SU-DHL-6 (cell line): ENCODE data around the gene PSMB9.

Experiments
- H2AFZ ChIP-seq: fragments of 200-600 bp; sonication (generic); 2 replicates; pipeline ENCODE4 v1.6.1; 2014; ENCODE audit warnings: low read depth, mild to moderate bottlenecking, moderate library complexity, mixed read lengths, antibody characterized with exemption, low read length; ENCODE audit not compliant: severe bottlenecking
- H3F3A ChIP-seq: fragments of 200-600 bp; shearing (Covaris generic); 2 replicates; pipeline ENCODE4 v1.6.0; 2016; ENCODE audit warnings: antibody characterized with exemption, mild to moderate bottlenecking; ENCODE audit not compliant: insufficient read depth
- H3K27ac ChIP-seq: fragments of 200-600 bp; sonication (generic); 2 replicates; pipeline ENCODE4 v1.5.1; 2016; ENCODE audit warnings: low read depth, mild to moderate bottlenecking, low read length, moderate library complexity, mixed read lengths
- H3K27me3 ChIP-seq: fragments of 200-600 bp; sonication (generic), shearing (Covaris generic); 2 replicates; pipeline ENCODE4 v1.6.0; 2014; ENCODE audit warnings: mild to moderate bottlenecking, low read length
- H3K36me3 ChIP-seq: fragments of 200-600 bp; sonication (generic); 2 replicates; pipeline ENCODE4 v1.6.1; 2014; ENCODE audit warnings: mild to moderate bottlenecking, low read length, mixed read lengths
- H3K4me2 ChIP-seq: fragments of 300-600, 200-600 bp; shearing (Covaris generic), sonication (generic); 2 replicates; pipeline ENCODE4 v1.6.0; 2014; ENCODE audit warnings: low read length, low read depth, mild to moderate bottlenecking; ENCODE audit not compliant: poor library complexity, severe bottlenecking
- H3K4me3 ChIP-seq: fragments of 200-600 bp; sonication (generic); 2 replicates; pipeline ENCODE4 v1.5.1; 2014; ENCODE audit warnings: antibody characterized with exemption, low read length, mild to moderate bottlenecking, mixed read lengths; ENCODE audit not compliant: insufficient read depth, poor library complexity, severe bottlenecking
- H3K79me2 ChIP-seq: fragments of 200-600 bp; sonication (generic); 2 replicates; pipeline ENCODE4 v1.6.1; 2014; ENCODE audit warnings: mild to moderate bottlenecking, low read length, moderate library complexity; ENCODE audit not compliant: insufficient read depth
- H3K9ac ChIP-seq: fragments of 200-600 bp; sonication (generic); 2 replicates; pipeline ENCODE4 v1.7.0; 2014; ENCODE audit warnings: mild to moderate bottlenecking, low read length
- H3K9me2 ChIP-seq: fragments of 200-600 bp; sonication (generic); replicated peaks from 2 replicates; pipeline ENCODE4 v1.6.1; 2014; ENCODE audit warnings: low read length; ENCODE audit not compliant: insufficient read depth
- H3K9me3 ChIP-seq: fragments of 200-600 bp; sonication (generic); 2 replicates; pipeline ENCODE4 v1.6.1; 2014; ENCODE audit warnings: low read length, mixed read lengths; ENCODE audit not compliant: insufficient read depth
- H4K20me1 ChIP-seq: fragments of 200-600 bp; sonication (generic); 2 replicates; pipeline ENCODE4 v1.6.1; 2014; ENCODE audit warnings: low read depth, mild to moderate bottlenecking, antibody characterized with exemption, low read length, moderate library complexity, mixed read lengths
- CTCF ChIP-seq: fragments of 200-600 bp; sonication (generic); IDR thresholded peaks from one replicate; pipeline ENCODE4 v1.5.1; 2017; ENCODE audit warnings: antibody characterized with exemption, mild to moderate bottlenecking, low read length, moderate library complexity; ENCODE audit not compliant: insufficient read depth, poor library complexity, severe bottlenecking
- EZH2phosphoT487 ChIP-seq: fragments of 200-600 bp; sonication (generic), shearing (Covaris generic); conservative IDR thresholded peaks from 2 replicates; pipeline ENCODE4 v1.6.1; 2018; ENCODE audit warnings: mild to moderate bottlenecking, antibody characterized with exemption, low read length, moderate library complexity, mixed read lengths

PSMB9 gene

DNA sequence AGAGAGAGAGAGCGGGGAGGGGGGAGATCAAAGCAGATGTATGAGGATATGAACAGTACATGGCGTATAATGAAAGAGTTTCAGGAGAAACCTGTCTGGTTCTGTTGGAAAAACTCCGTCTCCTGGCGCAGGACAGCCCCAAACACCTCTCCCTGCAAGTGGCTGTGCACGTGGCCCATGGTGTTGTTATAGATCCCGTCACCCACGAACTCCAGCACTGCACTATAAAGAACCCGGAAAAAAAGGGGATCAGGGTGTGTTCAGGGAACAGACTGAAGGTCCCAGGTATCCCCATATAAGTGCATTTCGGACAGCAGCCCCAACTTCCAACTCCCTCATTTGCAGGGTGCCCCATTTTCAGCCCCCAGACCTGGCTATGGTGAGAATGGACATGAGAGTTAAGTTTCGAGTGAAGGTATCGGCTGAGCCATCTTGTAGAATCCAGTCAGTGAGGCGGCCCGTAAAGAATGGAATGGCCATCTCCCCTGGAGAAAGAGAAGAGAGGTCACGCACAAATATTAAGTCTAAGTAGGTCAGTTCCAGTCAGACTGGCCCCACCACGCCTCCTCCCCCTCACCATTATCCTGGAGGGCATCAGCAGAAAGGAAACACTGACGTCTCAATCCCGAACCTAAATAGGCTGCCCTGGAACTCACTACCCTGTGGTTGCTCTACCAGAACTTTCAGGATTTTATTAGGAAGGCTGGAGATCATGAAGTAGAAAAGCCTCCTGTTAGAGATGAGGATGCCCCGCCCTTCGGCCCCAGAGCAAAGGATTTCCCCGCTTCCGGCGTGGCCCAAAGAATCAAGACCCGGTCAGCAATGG is 1.8 kb upstream of the PSMB9 start:
- Histone ChIP-seq H3K27ac (no peak overlapping the region), H3K4me3 (no peak overlapping the region), H4K20me1 (no peaks in the 10 kb centered on the region), H3F3A (peaks cover 5% of the 10 kb centered on the region; the same call in 1 of the 2 replicates), H2AFZ (no peak overlapping the region), H3K9me2 (no peaks in the 10 kb centered on the region), H3K4me2 (peak overlapping the region; percentile 80), H3K36me3 (no peaks in the 10 kb centered on the region), H3K9me3 (no peaks in the 10 kb centered on the region), H3K79me2 (no peaks in the 10 kb centered on the region), H3K9ac (peak overlapping the region; percentile 66; the same call in 1 of the 2 replicates), H3K27me3 (no peaks in the 10 kb centered on the region)
- TF ChIP-seq CTCF, result no peak
- TF ChIP-seq EZH2phosphoT487, result no peak

- Histone ChIP-seq H3K27ac (peak overlapping the region; percentile 10), H3K27me3 (no peaks in the 10 kb centered on the region), H3K36me3 (no peaks in the 10 kb centered on the region), H3K9me2 (no peaks in the 10 kb centered on the region), H3F3A (peaks cover 5% of the 10 kb centered on the region; the same call in 1 of the 2 replicates), H3K79me2 (no peaks in the 10 kb centered on the region), H3K9me3 (no peaks in the 10 kb centered on the region), H2AFZ (peak overlapping the region; percentile 90), H4K20me1 (no peaks in the 10 kb centered on the region), H3K4me3 (peak overlapping the region; percentile 72), H3K4me2 (peak overlapping the region; percentile 80), H3K9ac (peak overlapping the region; percentile 66)
- TF ChIP-seq EZH2phosphoT487 (0 out of 2 replicates have a peak, but pooled peaks have one; percentile 85), CTCF (no peak)
Measured at GRCh38 chr6:32852844-32853540, 1.0 kb upstream of the PSMB9 start.

- H3K36me3 ChIP-seq, result no peaks in the 10 kb centered on the region
- peak overlapping the region; percentile 80 for H3K4me2 ChIP-seq
- no peaks in the 10 kb centered on the region for H3K79me2 ChIP-seq
- TF ChIP-seq EZH2phosphoT487 (no peak), CTCF (no peak)
- H2AFZ ChIP-seq, result peak overlapping the region; percentile 90
- H3K9me3 ChIP-seq, result no peaks in the 10 kb centered on the region
- H3K9ac ChIP-seq, result peak overlapping the region; percentile 66
- H4K20me1 ChIP-seq, result no peaks in the 10 kb centered on the region
- no peaks in the 10 kb centered on the region for H3K27me3 ChIP-seq
- peaks cover 5% of the 10 kb centered on the region; the same call in 1 of the 2 replicates for H3F3A ChIP-seq
- peak overlapping the region; percentile 72 for H3K4me3 ChIP-seq
- H3K27ac ChIP-seq, result no peak overlapping the region
- H3K9me2 ChIP-seq, result no peaks in the 10 kb centered on the region
Measured at GRCh38 chr6:32854376-32855178, 585 bp downstream of the PSMB9 start.
